Right atrium auricular region (tissue), 2 donors: ENCODE results near the gene LRP1B. TPM values are rescaled to one million over a fixed set of nuclear protein-coding genes. Genes with fewer than 3 reads are reported as not detected.

ENCODE experiments used
- DNase-seq: peaks from one replicate; pipeline ENCODE4 v3.0.0-alpha.2; 2019; ENCODE audit warnings: low spot score
- H3K27ac ChIP-seq, 2 donors: fragments of 200-600 bp; sonication (generic); 1 replicate in 1 of 2; 2 replicates in 1 of 2; pipeline ENCODE4 v1.5.1; 2016 to 2019
- H3K27me3 ChIP-seq, 2 donors: fragments of 200-600 bp; sonication (generic); one replicate each; pipeline versions ENCODE4 v1.5.1 to v1.6.0; 2017 to 2019
- H3K36me3 ChIP-seq: fragments of 200-600 bp; sonication (generic); one replicate; pipeline ENCODE4 v1.5.1; 2016
- H3K4me1 ChIP-seq, 2 donors: fragments of 200-600 bp; sonication (generic); one replicate each; pipeline versions ENCODE4 v1.5.1 to v1.6.0; 2017 to 2019
- H3K4me3 ChIP-seq, 2 donors: fragments of 200-600 bp; sonication (generic); 1 replicate in 1 of 2; 2 replicates in 1 of 2; pipeline ENCODE4 v1.5.1; 2017 to 2019; ENCODE audit warnings: mild to moderate bottlenecking in 1 of 2, moderate library complexity in 1 of 2
- H3K9me3 ChIP-seq, 2 donors: fragments of 200-600 bp; sonication (generic); one replicate each; pipeline ENCODE4 v1.5.1; 2019
- microRNA-seq, 2 donors: library from miRNA; unstranded; fragments of <30 nt; microRNA quantifications; one replicate each; pipeline ENCODE4, GENCODE V29; 2016 to 2017; ENCODE audit warnings: borderline number of aligned reads in 2 of 2, borderline replicate concordance in 1 of 2
- total RNA-seq, 2 donors: library from RNA; depleted of rRNA; stranded (reverse); fragments of >200 nt; gene quantifications; one replicate each; pipeline ENCODE4 v1.1.0, GENCODE V29; 2016
- TF ChIP-seq, protein P1 (sequence below), 2 donors: fragments of 200-600 bp; sonication (generic); IDR thresholded peaks; one replicate each; pipeline ENCODE4 v1.5.1; 2019; ENCODE audit warnings: antibody characterized with exemption in 2 of 2

LRP1B gene
- total RNA-seq, 2 donors from 2014 or later = 0.44 to 0.47 TPM

DNA sequence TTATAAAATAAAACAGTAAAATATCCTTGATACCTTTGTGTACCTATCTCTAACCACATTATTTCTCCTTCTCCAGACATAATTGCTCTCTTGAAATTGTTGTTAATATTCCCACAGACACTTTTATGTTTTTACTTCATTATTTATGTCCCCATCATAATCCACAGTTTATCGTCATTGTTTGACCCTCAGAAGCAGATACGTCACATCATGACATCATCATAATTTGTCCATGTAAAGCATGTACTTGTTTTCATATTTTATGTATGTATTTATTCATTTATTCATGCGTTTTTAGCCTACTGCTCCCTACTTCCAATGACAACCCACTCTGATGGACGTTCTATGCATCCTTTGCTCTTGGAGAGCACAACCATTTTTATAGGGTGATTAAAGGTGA is 1943.7 kb downstream of the LRP1B start:
- H3K4me1 ChIP-seq = peaks cover 0 to 2% of the 10 kb centered on the region in 2 donors
- no peaks in the 10 kb centered on the region for H3K27me3 ChIP-seq
- TF ChIP-seq, protein P1, sequence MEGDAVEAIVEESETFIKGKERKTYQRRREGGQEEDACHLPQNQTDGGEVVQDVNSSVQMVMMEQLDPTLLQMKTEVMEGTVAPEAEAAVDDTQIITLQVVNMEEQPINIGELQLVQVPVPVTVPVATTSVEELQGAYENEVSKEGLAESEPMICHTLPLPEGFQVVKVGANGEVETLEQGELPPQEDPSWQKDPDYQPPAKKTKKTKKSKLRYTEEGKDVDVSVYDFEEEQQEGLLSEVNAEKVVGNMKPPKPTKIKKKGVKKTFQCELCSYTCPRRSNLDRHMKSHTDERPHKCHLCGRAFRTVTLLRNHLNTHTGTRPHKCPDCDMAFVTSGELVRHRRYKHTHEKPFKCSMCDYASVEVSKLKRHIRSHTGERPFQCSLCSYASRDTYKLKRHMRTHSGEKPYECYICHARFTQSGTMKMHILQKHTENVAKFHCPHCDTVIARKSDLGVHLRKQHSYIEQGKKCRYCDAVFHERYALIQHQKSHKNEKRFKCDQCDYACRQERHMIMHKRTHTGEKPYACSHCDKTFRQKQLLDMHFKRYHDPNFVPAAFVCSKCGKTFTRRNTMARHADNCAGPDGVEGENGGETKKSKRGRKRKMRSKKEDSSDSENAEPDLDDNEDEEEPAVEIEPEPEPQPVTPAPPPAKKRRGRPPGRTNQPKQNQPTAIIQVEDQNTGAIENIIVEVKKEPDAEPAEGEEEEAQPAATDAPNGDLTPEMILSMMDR (IDR thresholded peaks at IDR 0.05) = no peak
- no peak for DNase-seq
- H3K27ac ChIP-seq = no peak overlapping the region
- H3K4me3 ChIP-seq = no peak overlapping the region
- H3K9me3 ChIP-seq = no peaks in the 10 kb centered on the region
- no peaks in the 10 kb centered on the region for H3K36me3 ChIP-seq

DNA sequence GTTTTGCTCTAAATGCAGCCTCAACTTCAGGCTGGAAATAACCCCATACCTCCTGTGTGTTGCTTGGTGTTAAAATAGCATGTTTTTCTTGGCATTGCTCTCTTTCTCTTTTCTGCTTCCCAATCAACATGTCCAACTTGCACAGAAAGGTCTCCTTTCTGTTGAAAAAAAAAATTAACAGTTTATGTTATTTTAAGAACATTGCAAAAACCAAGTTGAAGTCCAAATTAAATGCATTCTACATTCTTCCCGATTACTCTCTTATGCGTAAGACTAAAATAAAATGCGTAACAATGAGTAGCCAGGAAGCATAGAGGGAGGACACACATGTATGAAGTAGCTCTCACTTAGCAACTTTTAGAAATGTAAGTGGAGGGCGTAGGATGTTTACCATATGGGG is 1944.5 kb downstream of the LRP1B start:
- H3K4me1 ChIP-seq = peaks cover 0 to 2% of the 10 kb centered on the region in 2 donors
- TF ChIP-seq, protein P1 (IDR thresholded peaks at IDR 0.05) = no peak
- no peak overlapping the region for H3K27ac ChIP-seq
- no peaks in the 10 kb centered on the region for H3K36me3 ChIP-seq
- no peaks in the 10 kb centered on the region for H3K9me3 ChIP-seq
- DNase-seq = no peak
- no peaks in the 10 kb centered on the region for H3K27me3 ChIP-seq
- H3K4me3 ChIP-seq = no peak overlapping the region

DNA sequence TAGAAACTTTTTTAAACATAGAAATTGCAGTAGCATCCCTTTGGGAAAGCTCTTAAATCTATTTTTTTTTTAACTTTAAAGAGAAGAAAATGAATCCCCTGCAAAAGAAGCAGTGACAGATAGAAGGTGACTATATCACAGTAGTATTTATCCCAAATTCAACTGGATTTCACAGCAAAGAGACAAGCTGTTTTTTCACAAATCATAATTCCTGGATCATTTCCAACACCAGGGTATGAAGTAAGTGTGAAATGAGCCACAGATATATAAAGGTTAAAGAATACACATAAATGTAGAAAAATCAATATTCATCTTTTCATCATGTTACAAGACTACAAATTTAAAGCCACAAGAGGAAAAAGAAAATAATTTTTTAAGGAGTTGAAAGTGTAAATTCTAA is 1945.7 kb downstream of the LRP1B start:
- H3K9me3 ChIP-seq = no peaks in the 10 kb centered on the region
- TF ChIP-seq, protein P1 (IDR thresholded peaks at IDR 0.05) = no peak
- H3K36me3 ChIP-seq = no peaks in the 10 kb centered on the region
- peaks cover 0 to 2% of the 10 kb centered on the region in 2 donors for H3K4me1 ChIP-seq
- H3K4me3 ChIP-seq = no peak overlapping the region
- no peak overlapping the region for H3K27ac ChIP-seq
- no peaks in the 10 kb centered on the region for H3K27me3 ChIP-seq
- no peak for DNase-seq

DNA sequence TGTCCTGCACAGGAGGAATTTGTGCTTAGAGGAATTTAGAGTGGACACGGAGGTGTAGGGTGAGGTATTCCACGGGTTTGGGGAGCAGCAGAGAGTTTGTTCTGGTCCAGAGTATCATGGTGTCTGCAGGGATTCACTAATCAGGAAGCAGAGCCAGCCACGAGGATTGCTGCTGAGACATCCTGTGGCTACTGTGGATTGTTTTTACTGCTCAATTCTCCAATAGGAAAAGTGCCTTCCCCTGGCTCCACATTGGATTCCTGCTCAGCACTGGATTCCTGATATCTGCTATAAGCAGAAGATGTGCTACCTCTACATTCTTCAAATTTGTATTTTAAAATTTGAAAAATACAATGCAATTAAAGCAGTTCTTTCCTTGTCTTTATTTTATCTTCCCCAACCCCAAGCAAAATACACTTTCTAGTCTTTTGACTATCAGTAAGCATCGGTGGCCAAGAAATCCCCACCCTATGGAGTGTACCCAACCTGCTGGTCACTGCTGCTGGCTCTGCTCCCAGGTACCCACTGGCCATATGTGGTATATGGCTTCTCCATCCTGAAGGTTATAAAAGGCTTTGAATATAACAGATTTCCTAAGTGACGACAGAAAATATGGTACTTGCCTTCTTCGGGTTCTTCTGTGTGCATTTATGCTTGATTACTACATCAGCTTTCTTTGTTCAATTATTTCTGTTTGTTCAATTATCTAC is 1947.6 kb downstream of the LRP1B start:
- DNase-seq = no peak
- Histone ChIP-seq H3K27me3 (no peaks in the 10 kb centered on the region), H3K36me3 (no peaks in the 10 kb centered on the region), H3K4me1 (peaks cover 0 to 2% of the 10 kb centered on the region in 2 donors), H3K9me3 (no peaks in the 10 kb centered on the region), H3K27ac (no peak overlapping the region), H3K4me3 (no peak overlapping the region)
- TF ChIP-seq, protein P1 (IDR thresholded peaks at IDR 0.05) = no peak

Small RNAs within 50 kb of the gene (microRNA-seq; reads per million reads assigned to microRNA genes)
- gene MIR7157 = 0 reads per million in 2 donors
